GM18520 (cell line): ENCODE measurements around the gene CADPS.

Source experiments
- ATAC-seq: cut with Tn5 transposase; IDR thresholded peaks from one replicate; pipeline ENCODE4 v1.9.1; 2021; ENCODE audit not compliant: unreplicated experiment

The CADPS gene

DNA sequence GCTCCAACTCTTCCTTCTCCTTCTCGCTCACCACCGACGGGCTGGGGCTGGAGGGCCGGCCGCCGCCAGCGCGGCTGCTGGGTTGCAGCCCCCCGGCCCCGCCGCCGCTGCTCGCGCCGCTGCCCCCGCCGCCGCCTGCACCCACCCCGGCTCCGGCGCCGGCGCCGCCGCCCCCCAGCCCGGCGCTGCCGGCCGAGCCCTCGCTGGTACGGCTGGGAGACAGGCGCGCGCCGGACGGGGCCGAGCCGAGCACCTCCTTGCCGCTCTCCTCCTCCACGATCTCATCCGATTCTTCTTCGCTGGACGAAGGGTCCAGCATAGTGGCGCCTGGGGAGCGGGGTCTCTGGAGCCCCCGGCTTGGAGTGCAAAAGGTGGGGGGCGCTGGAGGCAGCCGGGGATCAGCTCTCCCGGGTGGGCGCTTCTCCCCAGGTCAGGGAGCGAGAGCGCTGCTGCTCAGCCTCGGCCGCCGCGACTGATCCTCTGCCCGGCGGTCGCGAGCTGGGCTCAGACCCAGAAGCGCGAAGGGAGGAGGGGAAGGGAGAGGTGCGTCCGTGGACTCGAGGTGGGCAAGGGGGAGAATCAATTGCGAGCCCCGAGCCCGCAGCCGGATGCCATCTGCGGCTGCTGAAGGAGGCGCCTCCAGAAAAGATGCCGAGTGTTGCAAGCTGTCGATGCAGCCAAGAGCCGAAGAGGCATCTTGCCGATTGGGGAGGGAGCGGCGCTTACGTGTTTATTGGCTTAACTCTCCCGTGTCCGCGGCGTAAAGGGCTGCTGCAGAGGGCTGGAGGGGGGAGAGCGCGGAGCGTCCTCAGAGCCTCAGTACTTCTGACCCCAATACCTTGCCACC is at the start of gene CADPS:
CADPS (minus strand) TSS at position 706 of the 847 bp plus-strand sequence; CDS start at position 319, 387 bp downstream.
- ATAC-seq: no peak

DNA sequence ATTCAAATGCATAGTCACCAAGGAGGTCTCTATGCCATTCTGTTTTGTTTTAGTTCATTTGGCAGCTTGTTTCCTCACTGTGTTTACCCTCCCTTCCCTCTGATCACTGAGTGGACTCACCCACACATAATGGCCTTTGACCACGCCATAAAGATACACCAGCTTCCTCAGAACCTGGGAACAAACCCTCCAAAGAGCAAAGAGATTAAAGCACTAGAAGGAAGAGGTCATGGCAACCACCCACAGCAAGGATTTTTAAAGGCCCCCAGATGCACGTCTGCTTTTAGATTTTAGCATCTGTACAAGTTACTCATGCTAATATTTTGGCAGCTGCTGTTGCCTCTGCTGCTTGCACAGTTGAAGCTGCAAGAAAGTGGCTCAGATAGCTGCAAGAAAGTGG is 47.9 kb upstream of the CADPS start:
- no peak for ATAC-seq

DNA sequence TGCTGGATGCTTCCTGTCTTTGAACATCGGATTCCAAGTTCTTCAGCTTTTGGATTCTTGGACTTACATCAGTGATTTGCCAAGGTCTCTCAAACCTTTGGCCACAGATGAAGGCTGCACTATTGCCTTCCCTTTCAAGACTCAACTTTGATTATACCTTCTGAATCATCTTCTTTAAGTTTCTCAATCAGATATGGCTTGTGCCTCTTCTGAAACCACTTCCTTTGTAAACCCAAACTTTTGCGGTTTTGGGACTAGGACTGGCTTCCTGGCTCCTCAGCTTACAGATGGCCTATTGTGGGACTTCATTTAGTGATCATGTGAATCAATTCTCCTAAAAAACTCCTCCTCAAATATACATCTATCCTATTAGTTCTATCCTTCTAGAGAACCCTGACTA is 47.1 kb upstream of the CADPS start:
- no peak for ATAC-seq

DNA sequence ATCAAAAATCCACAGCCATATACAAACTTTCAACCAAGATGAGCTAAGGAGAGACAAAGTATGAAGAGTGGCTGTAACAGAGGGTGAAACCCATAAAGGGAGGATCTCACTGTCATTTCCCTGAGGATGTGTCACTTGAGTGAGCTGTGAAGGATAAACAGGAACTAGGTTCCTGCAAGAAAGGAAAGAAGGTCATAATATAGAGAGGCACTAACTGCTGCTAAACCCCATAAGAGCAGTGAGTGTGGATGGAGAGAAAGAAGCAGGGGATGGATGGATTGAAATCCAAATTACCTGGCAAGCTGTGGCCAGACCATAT is 45.2 kb upstream of the CADPS start:
- no peak for ATAC-seq

DNA sequence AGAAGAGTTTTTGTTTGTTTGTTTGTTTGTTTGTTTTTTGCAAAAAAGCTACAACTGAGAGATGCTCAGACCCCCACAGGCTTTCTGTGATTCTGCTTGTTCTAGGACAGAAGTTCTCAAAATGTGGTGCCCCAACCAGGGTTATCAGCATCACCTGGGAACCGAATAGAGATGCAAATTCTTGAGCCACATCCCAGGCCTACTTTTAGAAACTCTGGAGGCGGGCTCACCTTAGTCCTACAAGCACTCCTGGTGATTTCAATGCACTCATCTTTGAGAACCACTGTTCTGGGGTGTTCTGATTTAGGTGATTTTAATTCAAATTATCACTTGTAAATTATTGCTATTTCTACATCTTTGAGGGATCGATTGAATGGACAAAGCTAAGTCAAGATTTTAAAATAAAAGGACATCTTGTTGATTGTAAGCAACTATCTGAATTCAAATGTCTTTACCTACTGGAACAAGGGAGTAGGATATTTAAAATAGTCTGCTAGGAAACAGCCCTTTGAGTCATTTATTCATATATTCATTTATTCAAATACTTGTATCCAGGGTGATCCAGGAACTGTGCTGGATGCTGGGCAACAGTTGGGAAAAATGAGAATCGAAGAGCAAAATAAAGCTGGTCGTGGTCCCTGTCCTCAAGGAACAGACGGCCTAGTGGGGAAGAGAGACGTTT is 44.7 kb upstream of the CADPS start:
- ATAC-seq: no peak

DNA sequence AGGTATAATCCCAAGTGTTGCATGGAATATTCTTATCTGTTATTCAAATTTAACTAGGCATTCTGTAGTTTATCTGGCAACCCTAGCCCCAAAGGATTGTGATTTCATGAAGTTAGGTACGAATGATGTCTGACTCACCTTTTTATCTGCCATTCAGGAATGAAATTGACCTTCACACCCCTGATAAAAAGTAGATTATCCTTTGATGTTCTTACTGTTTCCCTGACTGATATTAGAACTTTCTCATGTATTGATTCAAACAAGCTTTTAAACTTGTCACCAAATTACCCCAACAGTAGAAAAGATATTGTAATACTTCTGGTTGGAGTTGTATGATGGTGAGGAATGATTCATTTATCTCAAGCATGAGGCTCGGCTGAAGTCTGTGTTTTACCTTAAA is 43.6 kb upstream of the CADPS start:
- ATAC-seq: no peak

DNA sequence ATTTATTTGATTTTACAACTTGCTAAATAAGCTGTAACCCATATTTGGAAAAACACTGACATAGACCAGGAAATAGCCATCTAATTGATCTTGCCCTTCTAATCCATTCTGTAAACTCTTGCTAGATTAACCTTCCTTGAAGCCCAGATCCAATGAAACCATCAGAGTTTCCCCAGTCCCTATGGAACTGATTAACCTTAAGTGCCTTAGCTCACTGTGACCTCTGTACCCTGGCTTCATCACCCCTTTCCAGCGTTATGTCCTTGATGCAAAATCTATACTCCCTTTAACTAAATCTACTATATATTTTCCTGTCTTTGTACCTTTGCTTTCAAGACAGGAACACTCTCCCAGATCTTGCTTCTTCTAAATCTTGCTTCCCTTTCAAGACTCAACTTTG is 42.9 kb upstream of the CADPS start:
- ATAC-seq: no peak

DNA sequence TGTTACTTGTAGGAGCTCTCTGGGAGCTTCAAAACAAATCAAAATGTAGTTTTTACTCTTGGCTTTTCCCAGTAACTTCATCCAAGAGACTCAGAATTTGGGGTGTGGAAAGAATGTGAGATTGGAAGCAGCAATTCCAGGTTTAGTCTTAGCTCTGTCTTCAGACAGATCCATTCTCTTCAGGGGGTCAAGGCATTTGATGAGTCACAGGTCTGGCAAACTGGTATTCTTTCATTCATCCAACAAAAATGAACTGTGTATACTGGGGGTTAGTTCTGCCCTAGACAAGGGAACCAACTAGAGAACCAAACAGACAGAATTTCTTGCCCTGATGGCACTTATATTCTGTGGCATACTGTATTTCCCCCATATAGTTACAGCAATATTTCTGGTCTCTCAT is 36.3 kb upstream of the CADPS start:
- ATAC-seq: no peak

DNA sequence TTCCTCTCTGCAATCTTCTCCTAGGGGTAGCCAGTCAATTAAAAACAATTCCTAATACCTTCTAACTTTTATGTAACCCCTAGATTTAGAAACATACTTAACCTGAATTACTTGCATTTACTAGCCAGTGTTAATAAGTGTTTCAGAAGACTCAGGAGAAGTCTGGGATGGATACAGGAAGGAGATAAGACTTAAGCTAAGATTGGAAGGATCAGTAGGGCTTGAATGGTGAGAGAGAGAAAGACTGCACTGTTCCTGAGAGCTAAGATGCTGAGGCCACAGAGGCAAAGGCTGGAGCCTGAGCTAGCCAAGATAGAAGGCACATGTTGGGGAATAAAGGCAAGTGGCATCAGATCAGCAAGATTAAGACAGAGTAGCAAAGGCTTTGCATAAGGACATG is 30.1 kb upstream of the CADPS start:
- no peak for ATAC-seq

DNA sequence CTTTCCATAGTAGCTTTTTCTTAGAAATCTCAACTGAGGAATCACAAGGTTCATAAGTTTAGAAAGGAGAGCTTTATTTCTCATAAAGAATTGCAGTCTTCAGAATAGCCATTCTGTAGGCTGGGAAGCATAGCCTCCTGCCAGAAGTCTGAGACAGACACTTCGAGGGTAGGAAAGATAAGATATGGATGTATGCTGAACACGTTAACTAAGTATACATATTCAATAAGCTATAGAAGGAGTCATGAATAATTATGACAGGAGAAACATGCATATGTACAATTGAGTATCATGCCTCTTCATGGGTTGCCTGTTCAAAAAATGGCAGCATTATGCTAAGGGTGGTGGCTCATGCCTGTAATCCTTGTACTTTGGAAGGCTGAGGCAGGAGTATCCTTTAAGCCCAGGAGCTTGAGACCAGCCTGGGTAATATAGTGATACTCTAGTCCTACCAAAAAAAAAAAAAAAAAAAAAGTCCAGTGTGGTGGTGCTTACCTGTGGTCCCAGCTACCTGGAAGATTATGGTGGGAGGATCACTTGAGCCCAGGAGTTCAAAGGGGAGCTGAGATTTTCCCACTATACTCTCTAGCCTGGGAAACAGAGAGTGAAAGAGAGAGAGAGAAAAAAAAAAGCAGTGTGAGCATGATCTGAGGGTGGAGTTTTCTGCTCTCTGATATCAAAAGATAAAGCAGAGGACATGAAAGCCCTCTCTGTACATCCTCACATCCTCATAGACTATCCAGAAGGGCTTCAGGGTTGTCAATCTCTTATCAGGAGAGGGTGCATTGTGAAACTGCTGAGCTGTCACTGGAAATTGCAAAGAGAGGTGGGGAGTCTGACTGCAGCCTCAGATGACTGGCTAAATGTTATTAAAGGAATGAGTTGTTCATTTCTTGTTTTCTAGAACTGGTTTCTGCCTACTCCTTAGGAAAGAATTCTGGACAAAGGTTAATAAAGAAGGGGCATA is 23.6 kb upstream of the CADPS start:
- ATAC-seq: no peak

DNA sequence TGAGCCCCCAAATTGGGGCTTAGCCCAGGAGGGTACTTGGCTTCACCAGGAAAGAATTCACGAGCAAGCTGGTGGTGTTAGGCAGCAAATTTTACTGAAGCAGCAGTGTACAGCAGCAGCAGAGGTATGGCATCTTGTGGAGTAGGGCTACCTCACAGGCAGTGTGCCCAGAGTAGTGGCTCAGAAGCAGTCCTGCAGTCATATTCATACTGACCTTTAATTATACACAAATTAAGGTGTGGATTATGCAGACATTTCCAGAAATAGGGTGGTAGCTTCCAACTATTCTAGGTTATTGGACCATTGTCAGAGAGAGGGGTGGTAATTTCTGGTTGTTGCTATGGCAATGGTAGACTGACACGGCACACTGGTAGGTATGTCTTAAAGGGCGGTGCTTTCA is 20.7 kb upstream of the CADPS start:
- no peak for ATAC-seq

DNA sequence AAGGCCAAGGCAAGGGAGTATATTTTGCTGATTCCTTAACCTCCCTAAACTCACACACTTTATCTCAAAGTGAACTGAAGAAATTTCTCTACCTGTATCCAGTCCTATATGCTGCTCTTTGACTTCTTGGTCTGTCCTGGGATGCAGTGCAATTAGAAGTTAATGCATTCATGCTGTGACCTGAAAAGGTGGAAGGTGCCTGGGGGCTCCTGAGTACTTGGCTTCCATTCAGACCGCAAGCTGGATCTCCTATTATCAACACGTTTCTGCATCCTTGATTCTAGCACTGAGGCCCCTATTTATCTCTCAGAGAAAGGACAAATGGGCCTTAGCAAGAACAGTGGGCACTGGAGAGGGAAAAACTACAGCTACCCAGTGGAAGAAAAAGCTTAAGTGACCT is 17.7 kb upstream of the CADPS start:
- no peak for ATAC-seq

DNA sequence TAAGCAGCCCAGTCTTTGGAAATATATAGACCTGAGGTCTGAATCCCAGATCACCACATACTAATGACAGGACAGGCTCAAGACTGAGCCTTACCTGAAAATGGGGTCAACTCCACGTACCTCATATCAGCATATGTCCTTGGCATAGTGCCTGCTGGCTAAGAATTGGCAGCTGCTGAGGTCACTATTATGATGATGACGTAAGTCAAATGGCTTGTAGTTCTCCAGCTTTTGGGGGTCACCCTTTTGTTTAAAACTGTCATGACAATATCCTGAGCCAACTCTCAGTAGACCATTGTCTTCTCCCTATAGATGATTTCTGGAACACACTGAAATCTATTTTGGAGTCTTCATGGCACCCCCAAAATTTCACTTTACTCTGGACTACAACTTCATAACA is 16.8 kb upstream of the CADPS start:
- no peak for ATAC-seq

DNA sequence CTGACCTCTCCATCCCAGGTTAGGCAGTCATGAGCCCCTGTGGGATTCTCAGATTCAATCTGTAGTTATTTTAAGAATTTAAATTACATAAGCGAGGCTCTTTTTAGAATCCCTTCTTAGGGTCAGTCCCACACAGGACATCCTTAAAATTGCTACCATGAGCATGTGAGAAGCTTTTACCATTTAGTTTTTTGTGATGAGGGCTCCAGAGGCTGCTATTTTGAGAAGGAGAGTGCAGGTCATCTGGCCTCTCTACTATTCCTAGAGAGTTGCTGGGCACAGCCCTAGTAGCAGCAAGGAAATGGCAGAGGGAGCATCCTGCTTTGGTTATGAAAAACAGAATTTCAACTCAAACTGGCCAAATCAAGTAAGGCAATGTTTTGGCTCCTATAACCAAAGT is 13.6 kb upstream of the CADPS start:
- ATAC-seq: no peak

DNA sequence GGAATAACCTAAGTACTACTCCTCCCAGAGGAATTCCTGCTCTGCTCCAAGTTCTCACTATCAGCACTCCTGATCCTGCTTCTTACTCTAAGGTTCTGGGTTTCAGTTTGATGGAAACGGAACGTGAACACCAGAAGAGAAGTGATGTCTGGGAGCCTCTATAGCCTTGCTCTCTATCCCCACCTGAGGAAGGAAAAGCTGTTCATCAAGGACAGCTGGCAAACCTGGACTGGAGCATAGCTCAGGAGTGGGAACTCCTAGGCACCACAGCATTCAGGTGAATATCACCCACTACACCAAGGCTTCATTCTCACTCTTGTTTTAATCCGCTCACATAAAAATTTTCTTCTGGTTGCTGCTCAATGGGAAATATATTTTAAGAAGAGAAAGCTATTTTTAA is 13.0 kb upstream of the CADPS start:
- no peak for ATAC-seq

DNA sequence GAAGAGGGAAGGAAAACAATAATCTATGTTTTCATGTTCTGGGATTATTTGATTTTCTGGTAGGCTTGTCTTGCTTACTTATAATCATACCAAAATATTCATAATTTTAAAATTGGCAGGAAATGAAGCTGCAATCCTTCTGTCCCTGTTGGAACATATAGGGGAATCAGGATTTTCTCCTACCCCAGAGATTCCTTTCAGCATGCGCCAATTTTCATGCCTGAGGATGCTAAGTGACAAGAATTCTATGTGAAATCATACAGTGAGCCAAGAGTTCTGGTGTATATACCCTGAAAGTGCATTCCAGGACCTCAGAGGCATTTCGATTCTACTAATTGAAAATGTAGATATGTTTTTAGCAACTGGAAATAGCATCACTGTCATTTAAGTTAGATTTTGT is 9.9 kb upstream of the CADPS start:
- no peak for ATAC-seq

DNA sequence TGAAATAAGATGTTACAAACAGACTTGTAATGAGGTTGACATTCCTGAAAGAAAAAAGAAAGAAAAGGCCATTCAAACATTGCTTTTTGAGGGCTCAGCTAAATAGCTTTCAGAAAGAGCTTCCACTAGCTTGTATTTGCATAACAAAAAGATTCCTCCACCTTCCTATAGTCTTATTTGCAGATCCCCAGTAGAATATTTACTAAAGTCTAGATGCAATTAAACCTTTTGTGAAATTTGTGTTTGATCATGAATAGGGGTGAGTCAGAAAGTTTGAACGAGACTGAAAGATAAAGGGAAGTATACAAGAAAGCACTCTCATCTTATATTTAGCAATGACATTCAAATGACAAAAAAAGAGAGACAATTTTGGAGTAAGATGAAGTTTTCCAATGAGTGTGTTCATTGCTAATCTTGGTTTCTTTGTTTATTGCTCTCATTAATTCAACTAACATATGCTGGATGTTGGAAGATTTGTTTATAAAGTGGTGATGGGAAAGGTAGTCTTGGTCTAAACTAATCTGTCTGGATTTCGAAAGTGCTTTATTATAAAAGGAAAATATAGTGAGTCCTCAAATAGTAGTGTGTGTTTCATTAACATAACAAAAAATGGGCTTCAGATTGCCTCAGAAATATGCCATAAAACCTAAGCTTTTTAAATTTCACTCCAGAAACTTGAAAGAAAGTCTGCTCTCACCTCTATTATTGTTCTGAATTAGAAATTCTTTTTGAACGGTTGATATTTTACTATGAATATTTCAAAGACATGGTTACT is 9.1 kb upstream of the CADPS start:
- ATAC-seq: no peak

DNA sequence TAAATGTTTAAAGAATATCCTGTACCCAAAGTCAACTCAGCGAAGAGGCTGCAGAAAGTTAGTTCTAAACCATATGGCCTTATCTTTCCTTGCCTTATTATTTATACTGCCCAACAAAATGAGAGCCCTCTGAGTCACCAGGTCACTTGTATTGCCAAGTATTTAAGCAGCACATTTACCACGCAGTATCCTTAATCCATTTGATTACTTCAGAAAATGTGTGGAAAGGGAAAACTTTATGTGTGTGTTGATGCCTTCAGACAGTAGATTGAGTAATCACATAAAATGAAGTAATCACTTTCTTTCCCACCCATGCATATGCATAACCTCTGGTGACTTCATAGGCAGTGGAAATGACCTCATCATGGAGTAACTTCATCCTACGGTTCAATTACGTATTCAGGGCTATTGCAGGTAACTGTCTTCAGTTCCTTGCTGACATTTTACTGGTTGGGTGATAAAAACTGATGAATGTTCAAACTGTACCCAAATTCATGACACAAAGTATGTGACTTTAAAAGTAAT is 7.5 kb upstream of the CADPS start:
- ATAC-seq: no peak

DNA sequence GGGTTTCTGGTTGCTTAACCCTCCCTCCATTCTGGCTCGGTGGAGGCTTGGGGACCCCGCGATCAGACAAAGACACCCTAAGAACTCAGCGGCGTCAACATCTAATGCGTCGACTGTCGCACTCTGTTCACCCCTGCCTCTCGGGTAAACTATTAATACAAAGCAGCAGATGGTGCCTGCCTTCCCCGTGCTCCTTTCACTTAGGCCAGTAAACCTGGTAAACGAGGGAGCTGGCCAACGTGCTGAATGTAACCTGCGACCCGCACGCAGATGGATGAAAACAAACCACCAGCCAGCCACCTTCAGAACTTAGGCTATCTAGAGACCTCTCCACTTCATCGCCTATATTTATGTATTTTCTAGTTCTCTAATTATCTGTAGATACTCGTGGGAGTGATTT is 848 bp upstream of the CADPS start:
- no peak for ATAC-seq

DNA sequence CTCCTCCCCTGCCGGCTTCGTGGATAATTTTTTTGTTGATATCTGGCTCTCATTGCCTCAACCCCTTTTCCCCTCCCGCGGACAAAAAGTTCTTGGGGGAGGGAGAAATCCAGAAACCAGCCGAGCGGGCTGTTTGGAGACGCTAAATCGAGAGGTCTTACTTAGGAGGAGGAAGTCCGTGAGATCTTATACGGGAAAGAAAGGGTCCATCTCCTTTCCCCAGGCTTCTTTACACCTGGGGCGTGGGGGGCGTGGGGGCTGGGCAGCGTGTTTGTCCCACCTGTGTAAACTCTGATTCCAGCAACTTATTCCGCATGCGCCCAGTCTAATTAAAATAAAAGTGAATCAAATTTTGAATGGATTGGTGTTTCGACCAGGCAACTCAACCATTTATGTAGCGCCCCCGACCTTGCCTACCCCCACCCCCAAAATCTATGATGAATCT is 364 bp upstream of the CADPS start:
- no peak for ATAC-seq
